ENCODE measurements around the gene SVIL. TPM values are rescaled to one million over a fixed set of nuclear protein-coding genes. Genes with fewer than 3 reads are reported as not detected.
A peak's percentile ranks its signal among the peaks of the same experiment; 100 is the strongest.

Gene SVIL
- total and polyA plus RNA-seq, 2 of the 13 experiments (the other 11 are each of a cell fraction or from before 2014, with no cell fraction given) = 3.9 to 12.1 TPM

DNA sequence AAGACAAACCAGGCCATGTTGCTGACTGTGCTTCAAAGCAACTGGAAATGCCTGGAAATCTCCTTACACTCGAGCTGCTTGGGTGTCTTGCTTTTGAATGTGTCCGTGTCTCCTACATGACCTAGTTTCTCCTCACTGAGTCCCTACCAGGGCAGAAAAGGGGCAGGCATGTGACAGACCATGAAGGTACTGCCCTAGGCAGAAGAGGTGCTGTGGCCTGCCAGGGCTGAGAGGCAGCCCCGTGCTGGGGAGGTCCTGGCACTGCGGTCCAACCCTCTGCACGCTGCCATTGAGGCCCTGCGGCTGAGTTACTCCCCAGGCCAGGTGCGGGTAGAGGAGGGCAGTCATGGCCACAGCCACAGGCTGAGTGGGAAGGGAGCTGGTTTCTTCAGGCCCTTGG, 186.6 kb downstream of the SVIL start (continued):
- TF ChIP-seq, protein P1, sequence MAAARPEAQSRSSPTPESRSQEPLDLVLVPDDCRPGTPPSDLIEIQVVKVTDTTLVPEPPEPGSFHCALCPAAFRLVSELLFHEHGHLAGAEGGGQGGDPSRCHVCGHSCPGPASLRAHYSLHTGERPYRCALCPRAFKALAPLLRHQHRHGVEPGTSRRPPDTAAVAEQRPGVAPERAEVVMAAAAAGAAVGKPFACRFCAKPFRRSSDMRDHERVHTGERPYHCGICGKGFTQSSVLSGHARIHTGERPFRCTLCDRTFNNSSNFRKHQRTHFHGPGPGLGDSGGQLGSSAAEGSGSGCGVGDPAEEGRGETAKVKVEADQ (CRISPR knock-in tag; IDR thresholded peaks at IDR 0.05; ENCODE audit: borderline replicate concordance) = no peak
- TF ChIP-seq MAFG (CRISPR knock-in tag; IDR thresholded peaks at IDR 0.05) = no peak

DNA sequence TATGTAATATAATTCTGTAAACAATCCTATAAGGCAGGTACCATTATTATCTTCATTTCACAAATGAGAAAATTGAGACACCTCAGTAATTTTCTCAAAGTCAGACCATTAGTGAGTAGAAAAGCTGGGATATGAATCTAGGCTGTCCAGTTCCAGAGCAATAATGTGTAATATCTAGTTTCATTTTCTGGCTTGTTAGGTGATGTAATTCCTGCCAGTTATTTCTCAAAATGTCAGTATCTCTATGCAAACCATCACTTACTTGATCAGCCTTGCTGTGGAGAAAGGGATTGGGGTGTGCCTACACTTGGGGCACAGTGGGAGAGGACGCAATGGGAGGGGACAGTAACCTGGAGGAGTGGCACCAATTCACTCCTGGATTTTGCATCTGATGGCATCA, 188.4 kb downstream of the SVIL start:
- H3K79me2 ChIP-seq (ENCODE audit: insufficient read depth, low read length) = peaks cover 14% of the 10 kb centered on the region
- peaks cover 31% of the 10 kb centered on the region for H3K4me1 ChIP-seq (ENCODE audit: insufficient read depth, low read length)
- ChIA-PET POLR2A (interaction anchor here (1.1 kb wide), 1 partner anchor 37 kb away, joined by 3 read pairs; no protein-coding TSS in a partner anchor), CTCF (ENCODE audit: low intra/inter-chr PET ratio, low total read pairs) (interaction anchor here (1.0 to 1.5 kb wide), 4 partner anchors 18 to 60 kb away, joined by 3 to 5 read pairs (median 3); no protein-coding TSS in a partner anchor)
- H4K20me1 ChIP-seq (ENCODE audit: insufficient read depth, low read length) = no peaks in the 10 kb centered on the region
- intact Hi-C loops (cut with micrococcal nuclease; ENCODE audit: unreplicated experiment) (no loop called here), in situ Hi-C loops (cut with HindIII; ENCODE audit: extremely low pct_ligation_motif_present, low pct_unique_long_range_greater_than_20kb) (loop anchor here (5.0 kb wide), 1 partner anchor 59 kb away; no protein-coding TSS in a partner anchor)
- H3K27me3 ChIP-seq (ENCODE audit: control insufficient read depth in 1 of 2, insufficient read depth in 2 of 2, low read length in 2 of 2) = no peaks in the 10 kb centered on the region
- 91% methylated on average over 1 of the region's 1 CpG for WGBS (ENCODE audit: low lambda C conversion rate)
- H3K4me3 ChIP-seq (replicated peaks in 1 of 3; ENCODE audit: insufficient read depth in 1 of 3, low read depth in 2 of 3, low read length in 3 of 3) = no peak overlapping the region
- H2AFZ ChIP-seq (ENCODE audit: low read length) = no peak overlapping the region
- ATAC-seq = no peak
- H3K4me2 ChIP-seq (ENCODE audit: low read depth, low read length) = no peak overlapping the region
- H3K9me3 ChIP-seq (ENCODE audit: low read length) = no peaks in the 10 kb centered on the region
- TF ChIP-seq, protein P2, sequence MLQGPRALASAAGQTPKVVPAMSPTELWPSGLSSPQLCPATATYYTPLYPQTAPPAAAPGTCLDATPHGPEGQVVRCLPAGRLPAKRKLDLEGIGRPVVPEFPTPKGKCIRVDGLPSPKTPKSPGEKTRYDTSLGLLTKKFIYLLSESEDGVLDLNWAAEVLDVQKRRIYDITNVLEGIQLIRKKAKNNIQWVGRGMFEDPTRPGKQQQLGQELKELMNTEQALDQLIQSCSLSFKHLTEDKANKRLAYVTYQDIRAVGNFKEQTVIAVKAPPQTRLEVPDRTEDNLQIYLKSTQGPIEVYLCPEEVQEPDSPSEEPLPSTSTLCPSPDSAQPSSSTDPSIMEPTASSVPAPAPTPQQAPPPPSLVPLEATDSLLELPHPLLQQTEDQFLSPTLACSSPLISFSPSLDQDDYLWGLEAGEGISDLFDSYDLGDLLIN (CRISPR knock-in tag; IDR thresholded peaks at IDR 0.05; ENCODE audit: borderline replicate concordance) = no peak
- TF ChIP-seq, protein P3, sequence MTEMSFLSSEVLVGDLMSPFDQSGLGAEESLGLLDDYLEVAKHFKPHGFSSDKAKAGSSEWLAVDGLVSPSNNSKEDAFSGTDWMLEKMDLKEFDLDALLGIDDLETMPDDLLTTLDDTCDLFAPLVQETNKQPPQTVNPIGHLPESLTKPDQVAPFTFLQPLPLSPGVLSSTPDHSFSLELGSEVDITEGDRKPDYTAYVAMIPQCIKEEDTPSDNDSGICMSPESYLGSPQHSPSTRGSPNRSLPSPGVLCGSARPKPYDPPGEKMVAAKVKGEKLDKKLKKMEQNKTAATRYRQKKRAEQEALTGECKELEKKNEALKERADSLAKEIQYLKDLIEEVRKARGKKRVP (CRISPR knock-in tag; IDR thresholded peaks at IDR 0.05) = peak in 1 of 2 experiments; percentile 58; a peak in 1 of 4 replicates
- no peak for TF ChIP-seq ZNF207 (IDR thresholded peaks at IDR 0.05; ENCODE audit: borderline replicate concordance)
- no peak for TF ChIP-seq SP4 (CRISPR knock-in tag; IDR thresholded peaks at IDR 0.05)
- DNase-seq (ENCODE audit: low spot score) = no peak
- no peak overlapping the region for H3K27ac ChIP-seq (ENCODE audit: extremely low read length, insufficient read depth, low read length)
- H3K36me3 ChIP-seq (replicated peaks in 1 of 2; ENCODE audit: control insufficient read depth in 1 of 2, insufficient read depth in 2 of 2, low read length in 2 of 2) = peaks cover 0 to 6% of the 10 kb centered on the region in 2 experiments; a peak in 1 of 5 replicates
- no peak overlapping the region for H3K9ac ChIP-seq (ENCODE audit: insufficient read depth, low read depth, low read length)
- FAIRE-seq = no peak
- no TSS peak for BruUV-seq (replicated peaks)
